Measurements from ENCODE around the gene AIF1.

Gene AIF1

DNA sequence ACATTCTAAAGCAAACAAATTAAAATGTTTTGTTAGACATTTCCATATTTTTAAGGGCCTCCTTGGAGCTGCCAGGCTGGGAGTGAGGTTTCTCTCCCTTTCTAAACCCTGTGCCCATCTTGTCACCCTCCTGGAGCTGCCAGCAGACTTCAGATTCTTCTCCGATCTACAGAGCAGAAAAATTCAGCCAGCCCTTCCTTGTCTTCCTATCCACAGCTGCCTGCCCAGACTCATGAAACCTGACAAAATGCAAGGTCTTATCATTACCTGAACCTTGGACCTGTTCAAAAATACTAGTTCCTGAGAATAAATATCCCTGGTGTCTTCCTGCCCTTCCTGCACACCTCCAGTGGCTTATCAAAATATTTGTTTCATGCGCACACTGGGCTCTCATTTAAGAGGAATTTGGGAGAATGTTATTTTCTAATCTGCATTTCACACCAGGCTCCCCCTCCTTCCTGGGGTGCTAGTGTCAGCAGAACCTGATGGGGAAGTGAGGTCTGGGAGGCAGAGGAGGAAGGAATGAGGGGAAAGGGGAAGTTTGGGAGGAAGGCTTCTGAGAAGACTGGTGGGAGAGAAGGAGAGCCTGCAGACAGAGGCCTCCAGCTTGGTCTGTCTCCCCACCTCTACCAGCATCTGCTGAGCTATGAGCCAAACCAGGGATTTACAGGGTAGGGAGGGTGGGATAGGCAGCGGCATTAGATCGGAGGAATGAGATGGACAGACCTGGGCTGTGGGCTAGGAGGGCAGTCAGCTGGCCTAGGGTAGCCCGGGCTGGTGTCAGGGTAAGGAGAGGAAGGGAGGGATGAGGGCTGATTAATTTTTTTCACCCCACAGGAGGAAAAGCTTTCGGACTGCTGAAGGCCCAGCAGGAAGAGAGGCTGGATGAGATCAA lies at the start of gene AIF1:
Gene AIF1, plus strand, starts transcription at position 551 of the 895 bp plus-strand sequence. Its CDS starts 96 bp downstream, at position 647.
- peak; percentile 45 to 56 for ATAC-seq (replicated peaks)
- H3K27ac Mint-ChIP-seq: peak within 1 kb of the TSS; percentile 89
- peak within 1 kb of the TSS; percentile 63 to 67 for H3K4me3 Mint-ChIP-seq
- H3K27me3 Mint-ChIP-seq: no peaks in the 10 kb centered on the region
- peaks cover 0 to 2% of the 10 kb centered on the region in 2 donors for H3K36me3 Mint-ChIP-seq
- H3K4me1 Mint-ChIP-seq: peaks cover 29 to 33% of the 10 kb centered on the region in 2 donors
- H3K9me3 Mint-ChIP-seq: no peaks in the 10 kb centered on the region
- DNase-seq: no peak

DNA sequence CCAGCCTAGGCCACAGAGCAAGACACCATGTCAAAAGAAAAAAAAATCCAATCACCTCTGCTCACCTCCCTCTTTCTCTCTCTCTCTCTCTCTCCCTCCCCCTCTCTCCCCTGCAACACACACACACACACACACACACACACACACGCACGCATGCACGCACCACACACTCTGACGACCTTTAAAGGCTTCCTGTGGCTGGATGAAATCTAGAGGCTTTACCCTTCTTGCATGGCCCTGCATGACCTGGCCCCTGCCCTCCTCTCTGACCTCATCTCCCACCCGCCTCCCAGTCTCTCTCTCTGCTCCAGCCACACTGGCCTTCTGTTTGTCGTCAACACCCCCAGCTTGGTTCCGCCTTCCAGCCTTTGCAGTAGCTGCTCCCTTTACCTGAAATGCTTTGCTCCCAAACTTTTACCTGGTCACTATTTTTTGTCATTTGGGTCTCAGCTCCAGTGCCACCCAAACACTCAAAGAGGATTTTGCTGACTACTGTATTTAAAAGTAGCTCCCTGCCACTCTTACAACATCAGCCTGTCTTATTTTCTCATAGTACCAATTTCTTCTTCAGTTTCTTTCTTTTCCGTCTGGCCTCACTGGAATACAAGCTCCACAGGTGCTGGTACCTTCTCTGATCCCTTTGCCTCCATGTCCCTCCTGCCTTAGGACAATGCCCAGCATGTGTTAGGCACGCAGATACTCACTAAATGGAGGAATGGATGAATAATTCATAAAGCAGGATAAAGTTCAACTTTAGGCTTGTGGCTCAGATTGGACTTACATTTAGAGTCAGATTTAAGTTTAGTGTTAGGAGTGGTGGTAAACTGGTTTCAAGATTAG lies 47.3 kb upstream of the AIF1 start:
- Mint-ChIP-seq H3K9me3 (no peaks in the 10 kb centered on the region), H3K4me3 (peak overlapping the region; percentile 58 to 73), H3K27ac (peak overlapping the region; percentile 57), H3K27me3 (no peaks in the 10 kb centered on the region), H3K4me1 (peaks cover 59 to 81% of the 10 kb centered on the region in 2 donors), H3K36me3 (peaks cover 10 to 34% of the 10 kb centered on the region in 2 donors)
- DNase-seq (no peak), ATAC-seq (replicated peaks) (peak; percentile 14 to 20)

DNA sequence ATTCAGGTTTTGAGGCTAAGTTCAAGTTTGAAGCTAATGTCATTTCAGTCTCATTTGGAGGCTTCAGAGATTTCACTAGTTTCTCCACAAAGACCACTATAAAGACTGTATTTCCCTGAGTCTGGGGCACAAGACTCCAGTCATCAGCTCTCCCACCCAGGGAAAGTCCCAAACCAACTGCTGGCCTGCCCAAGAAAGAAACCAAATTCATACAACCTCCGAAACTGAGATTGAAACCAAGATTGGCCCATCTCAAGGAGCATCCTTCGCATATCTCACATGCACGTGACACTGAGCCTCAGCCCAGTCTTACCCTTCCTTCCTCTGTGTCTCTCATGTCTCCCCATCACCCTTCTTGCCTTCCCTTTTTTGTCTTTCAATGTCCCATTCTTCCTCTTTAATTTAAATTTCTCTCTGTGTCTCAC lies 46.5 kb upstream of the AIF1 start:
- H3K4me1 Mint-ChIP-seq: peaks cover 61 to 83% of the 10 kb centered on the region in 2 donors
- no peaks in the 10 kb centered on the region for H3K27me3 Mint-ChIP-seq
- DNase-seq: peak; percentile 73
- H3K27ac Mint-ChIP-seq: peak overlapping the region; percentile 57
- ATAC-seq (replicated peaks): peak; percentile 75 to 84
- H3K4me3 Mint-ChIP-seq: peak overlapping the region; percentile 58 to 73
- H3K36me3 Mint-ChIP-seq: peaks cover 14 to 36% of the 10 kb centered on the region in 2 donors
- no peaks in the 10 kb centered on the region for H3K9me3 Mint-ChIP-seq

DNA sequence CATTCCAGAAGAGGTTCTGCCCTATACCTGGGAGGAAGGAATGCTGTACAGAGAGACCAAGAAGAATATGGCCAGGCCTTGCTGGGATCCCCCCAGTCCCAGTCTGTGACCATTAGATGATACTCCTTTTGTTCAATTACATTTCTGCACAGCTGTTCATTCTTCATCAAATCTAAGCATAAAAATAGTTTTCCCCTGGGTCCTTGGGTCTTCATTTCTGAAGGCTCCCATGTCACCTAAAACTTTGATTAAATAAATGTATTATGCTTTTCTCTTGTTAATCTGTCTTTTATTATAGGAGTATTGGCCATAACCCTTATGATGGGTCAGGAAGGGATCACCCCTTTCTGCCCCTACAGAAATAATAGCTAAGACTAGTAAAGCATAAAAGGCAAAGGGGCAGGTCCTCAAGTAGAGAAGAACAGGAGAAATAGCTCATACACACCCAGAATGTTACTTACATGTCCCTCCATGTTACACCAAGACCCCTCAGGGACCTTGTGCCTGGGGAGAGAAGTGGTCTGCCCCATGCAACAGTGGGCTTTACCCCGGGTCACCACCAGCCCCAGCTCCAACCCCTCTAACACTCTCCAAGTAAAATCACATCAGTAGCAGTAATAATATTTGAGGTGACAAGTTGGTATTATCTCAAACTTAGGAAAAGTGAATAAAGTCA lies 45.0 kb upstream of the AIF1 start:
- no peaks in the 10 kb centered on the region for H3K9me3 Mint-ChIP-seq
- H3K27ac Mint-ChIP-seq: peak overlapping the region; percentile 6
- no peak overlapping the region for H3K4me3 Mint-ChIP-seq
- peaks cover 13 to 35% of the 10 kb centered on the region in 2 donors for H3K36me3 Mint-ChIP-seq
- no peak for ATAC-seq (replicated peaks)
- no peaks in the 10 kb centered on the region for H3K27me3 Mint-ChIP-seq
- peaks cover 65 to 85% of the 10 kb centered on the region in 2 donors for H3K4me1 Mint-ChIP-seq
- DNase-seq: no peak

DNA sequence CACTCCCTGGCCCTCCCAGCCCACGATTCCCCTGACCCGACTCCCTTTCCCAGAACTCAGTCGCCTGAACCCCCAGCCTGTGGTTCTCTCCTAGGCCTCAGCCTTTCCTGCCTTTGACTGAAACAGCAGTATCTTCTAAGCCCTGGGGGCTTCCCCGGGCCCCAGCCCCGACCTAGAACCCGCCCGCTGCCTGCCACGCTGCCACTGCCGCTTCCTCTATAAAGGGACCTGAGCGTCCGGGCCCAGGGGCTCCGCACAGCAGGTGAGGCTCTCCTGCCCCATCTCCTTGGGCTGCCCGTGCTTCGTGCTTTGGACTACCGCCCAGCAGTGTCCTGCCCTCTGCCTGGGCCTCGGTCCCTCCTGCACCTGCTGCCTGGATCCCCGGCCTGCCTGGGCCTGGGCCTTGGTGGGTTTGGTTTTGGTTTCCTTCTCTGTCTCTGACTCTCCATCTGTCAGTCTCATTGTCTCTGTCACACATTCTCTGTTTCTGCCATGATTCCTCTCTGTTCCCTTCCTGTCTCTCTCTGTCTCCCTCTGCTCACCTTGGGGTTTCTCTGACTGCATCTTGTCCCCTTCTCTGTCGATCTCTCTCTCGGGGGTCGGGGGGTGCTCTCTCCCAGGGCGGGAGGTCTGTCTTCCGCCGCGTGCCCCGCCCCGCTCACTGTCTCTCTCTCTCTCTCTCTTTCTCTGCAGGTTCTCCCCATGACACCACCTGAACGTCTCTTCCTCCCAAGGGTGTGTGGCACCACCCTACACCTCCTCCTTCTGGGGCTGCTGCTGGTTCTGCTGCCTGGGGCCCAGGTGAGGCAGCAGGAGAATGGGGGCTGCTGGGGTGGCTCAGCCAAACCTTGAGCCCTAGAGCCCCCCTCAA lies 42.8 kb upstream of the AIF1 start, which contains the start of gene LTA:
Gene LTA, plus strand, starts transcription at position 249 of the 871 bp plus-strand sequence. Its CDS starts 454 bp downstream, at position 703.
- Mint-ChIP-seq H3K27me3 (no peaks in the 10 kb centered on the region), H3K27ac (peak within 1 kb of the TSS; percentile 100), H3K36me3 (peaks cover 25 to 50% of the 10 kb centered on the region in 2 donors), H3K4me1 (peaks cover 72 to 97% of the 10 kb centered on the region in 2 donors), H3K4me3 (peak within 1 kb of the TSS; percentile 90 to 100), H3K9me3 (no peaks in the 10 kb centered on the region)
- peak; percentile 74 for DNase-seq
- ATAC-seq (replicated peaks): peak; percentile 53 to 56

DNA sequence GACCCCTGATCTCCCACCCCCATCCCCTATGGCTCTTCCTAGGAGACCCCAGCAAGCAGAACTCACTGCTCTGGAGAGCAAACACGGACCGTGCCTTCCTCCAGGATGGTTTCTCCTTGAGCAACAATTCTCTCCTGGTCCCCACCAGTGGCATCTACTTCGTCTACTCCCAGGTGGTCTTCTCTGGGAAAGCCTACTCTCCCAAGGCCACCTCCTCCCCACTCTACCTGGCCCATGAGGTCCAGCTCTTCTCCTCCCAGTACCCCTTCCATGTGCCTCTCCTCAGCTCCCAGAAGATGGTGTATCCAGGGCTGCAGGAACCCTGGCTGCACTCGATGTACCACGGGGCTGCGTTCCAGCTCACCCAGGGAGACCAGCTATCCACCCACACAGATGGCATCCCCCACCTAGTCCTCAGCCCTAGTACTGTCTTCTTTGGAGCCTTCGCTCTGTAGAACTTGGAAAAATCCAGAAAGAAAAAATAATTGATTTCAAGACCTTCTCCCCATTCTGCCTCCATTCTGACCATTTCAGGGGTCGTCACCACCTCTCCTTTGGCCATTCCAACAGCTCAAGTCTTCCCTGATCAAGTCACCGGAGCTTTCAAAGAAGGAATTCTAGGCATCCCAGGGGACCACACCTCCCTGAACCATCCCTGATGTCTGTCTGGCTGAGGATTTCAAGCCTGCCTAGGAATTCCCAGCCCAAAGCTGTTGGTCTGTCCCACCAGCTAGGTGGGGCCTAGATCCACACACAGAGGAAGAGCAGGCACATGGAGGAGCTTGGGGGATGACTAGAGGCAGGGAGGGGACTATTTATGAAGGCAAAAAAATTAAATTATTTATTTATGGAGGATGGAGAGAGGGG lies 41.6 kb upstream of the AIF1 start:
- H3K27me3 Mint-ChIP-seq: no peaks in the 10 kb centered on the region

DNA sequence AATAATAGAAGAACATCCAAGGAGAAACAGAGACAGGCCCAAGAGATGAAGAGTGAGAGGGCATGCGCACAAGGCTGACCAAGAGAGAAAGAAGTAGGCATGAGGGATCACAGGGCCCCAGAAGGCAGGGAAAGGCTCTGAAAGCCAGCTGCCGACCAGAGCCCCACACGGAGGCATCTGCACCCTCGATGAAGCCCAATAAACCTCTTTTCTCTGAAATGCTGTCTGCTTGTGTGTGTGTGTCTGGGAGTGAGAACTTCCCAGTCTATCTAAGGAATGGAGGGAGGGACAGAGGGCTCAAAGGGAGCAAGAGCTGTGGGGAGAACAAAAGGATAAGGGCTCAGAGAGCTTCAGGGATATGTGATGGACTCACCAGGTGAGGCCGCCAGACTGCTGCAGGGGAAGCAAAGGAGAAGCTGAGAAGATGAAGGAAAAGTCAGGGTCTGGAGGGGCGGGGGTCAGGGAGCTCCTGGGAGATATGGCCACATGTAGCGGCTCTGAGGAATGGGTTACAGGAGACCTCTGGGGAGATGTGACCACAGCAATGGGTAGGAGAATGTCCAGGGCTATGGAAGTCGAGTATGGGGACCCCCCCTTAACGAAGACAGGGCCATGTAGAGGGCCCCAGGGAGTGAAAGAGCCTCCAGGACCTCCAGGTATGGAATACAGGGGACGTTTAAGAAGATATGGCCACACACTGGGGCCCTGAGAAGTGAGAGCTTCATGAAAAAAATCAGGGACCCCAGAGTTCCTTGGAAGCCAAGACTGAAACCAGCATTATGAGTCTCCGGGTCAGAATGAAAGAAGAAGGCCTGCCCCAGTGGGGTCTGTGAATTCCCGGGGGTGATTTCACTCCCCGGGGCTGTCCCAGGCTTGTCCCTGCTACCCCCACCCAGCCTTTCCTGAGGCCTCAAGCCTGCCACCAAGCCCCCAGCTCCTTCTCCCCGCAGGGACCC lies 40.6 kb upstream of the AIF1 start:
- Mint-ChIP-seq H3K4me3 (peak overlapping the region; percentile 90 to 100), H3K4me1 (peaks cover 67 to 95% of the 10 kb centered on the region in 2 donors), H3K27me3 (no peaks in the 10 kb centered on the region), H3K9me3 (no peaks in the 10 kb centered on the region), H3K36me3 (peaks cover 37 to 58% of the 10 kb centered on the region in 2 donors), H3K27ac (peak overlapping the region; percentile 100)
- peak; percentile 75 for DNase-seq
- peak; percentile 45 to 53 for ATAC-seq (replicated peaks)

More for the DNA sequence above, 41.6 kb upstream of the AIF1 start:
- H3K36me3 Mint-ChIP-seq: peaks cover 32 to 51% of the 10 kb centered on the region in 2 donors
- DNase-seq (no peak), ATAC-seq (replicated peaks) (no peak)
- peak overlapping the region; percentile 90 to 100 for H3K4me3 Mint-ChIP-seq
- peaks cover 64 to 95% of the 10 kb centered on the region in 2 donors for H3K4me1 Mint-ChIP-seq
- H3K27ac Mint-ChIP-seq: peak overlapping the region; percentile 100
- no peaks in the 10 kb centered on the region for H3K9me3 Mint-ChIP-seq

DNA sequence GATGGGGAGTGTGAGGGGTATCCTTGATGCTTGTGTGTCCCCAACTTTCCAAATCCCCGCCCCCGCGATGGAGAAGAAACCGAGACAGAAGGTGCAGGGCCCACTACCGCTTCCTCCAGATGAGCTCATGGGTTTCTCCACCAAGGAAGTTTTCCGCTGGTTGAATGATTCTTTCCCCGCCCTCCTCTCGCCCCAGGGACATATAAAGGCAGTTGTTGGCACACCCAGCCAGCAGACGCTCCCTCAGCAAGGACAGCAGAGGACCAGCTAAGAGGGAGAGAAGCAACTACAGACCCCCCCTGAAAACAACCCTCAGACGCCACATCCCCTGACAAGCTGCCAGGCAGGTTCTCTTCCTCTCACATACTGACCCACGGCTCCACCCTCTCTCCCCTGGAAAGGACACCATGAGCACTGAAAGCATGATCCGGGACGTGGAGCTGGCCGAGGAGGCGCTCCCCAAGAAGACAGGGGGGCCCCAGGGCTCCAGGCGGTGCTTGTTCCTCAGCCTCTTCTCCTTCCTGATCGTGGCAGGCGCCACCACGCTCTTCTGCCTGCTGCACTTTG lies 39.6 kb upstream of the AIF1 start, which contains the start of gene TNF:
Gene TNF, plus strand, starts transcription at position 231 of the 567 bp plus-strand sequence. Its CDS starts 177 bp downstream, at position 408.
- Mint-ChIP-seq H3K4me1 (peaks cover 69 to 95% of the 10 kb centered on the region in 2 donors), H3K27me3 (no peaks in the 10 kb centered on the region), H3K27ac (peak within 1 kb of the TSS; percentile 100), H3K9me3 (no peaks in the 10 kb centered on the region), H3K36me3 (peaks cover 37 to 58% of the 10 kb centered on the region in 2 donors), H3K4me3 (peak within 1 kb of the TSS; percentile 90 to 100)
- peak; percentile 44 to 49 for ATAC-seq (replicated peaks)
- DNase-seq: peak; percentile 88

DNA sequence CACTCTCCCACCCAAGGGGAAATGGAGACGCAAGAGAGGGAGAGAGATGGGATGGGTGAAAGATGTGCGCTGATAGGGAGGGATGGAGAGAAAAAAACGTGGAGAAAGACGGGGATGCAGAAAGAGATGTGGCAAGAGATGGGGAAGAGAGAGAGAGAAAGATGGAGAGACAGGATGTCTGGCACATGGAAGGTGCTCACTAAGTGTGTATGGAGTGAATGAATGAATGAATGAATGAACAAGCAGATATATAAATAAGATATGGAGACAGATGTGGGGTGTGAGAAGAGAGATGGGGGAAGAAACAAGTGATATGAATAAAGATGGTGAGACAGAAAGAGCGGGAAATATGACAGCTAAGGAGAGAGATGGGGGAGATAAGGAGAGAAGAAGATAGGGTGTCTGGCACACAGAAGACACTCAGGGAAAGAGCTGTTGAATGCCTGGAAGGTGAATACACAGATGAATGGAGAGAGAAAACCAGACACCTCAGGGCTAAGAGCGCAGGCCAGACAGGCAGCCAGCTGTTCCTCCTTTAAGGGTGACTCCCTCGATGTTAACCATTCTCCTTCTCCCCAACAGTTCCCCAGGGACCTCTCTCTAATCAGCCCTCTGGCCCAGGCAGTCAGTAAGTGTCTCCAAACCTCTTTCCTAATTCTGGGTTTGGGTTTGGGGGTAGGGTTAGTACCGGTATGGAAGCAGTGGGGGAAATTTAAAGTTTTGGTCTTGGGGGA lies 38.9 kb upstream of the AIF1 start:
- Mint-ChIP-seq H3K27me3 (no peaks in the 10 kb centered on the region), H3K4me3 (peak overlapping the region; percentile 90 to 100), H3K4me1 (peaks cover 69 to 97% of the 10 kb centered on the region in 2 donors), H3K36me3 (peaks cover 40 to 61% of the 10 kb centered on the region in 2 donors), H3K9me3 (no peaks in the 10 kb centered on the region), H3K27ac (peak overlapping the region; percentile 100)
- DNase-seq (no peak), ATAC-seq (replicated peaks) (no peak)

DNA sequence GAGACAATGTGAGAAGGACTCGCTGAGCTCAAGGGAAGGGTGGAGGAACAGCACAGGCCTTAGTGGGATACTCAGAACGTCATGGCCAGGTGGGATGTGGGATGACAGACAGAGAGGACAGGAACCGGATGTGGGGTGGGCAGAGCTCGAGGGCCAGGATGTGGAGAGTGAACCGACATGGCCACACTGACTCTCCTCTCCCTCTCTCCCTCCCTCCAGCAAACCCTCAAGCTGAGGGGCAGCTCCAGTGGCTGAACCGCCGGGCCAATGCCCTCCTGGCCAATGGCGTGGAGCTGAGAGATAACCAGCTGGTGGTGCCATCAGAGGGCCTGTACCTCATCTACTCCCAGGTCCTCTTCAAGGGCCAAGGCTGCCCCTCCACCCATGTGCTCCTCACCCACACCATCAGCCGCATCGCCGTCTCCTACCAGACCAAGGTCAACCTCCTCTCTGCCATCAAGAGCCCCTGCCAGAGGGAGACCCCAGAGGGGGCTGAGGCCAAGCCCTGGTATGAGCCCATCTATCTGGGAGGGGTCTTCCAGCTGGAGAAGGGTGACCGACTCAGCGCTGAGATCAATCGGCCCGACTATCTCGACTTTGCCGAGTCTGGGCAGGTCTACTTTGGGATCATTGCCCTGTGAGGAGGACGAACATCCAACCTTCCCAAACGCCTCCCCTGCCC lies 38.0 kb upstream of the AIF1 start:
- peaks cover 43 to 63% of the 10 kb centered on the region in 2 donors for H3K36me3 Mint-ChIP-seq
- no peak for ATAC-seq (replicated peaks)
- no peak for DNase-seq
- H3K27ac Mint-ChIP-seq: peak overlapping the region; percentile 100
- peak overlapping the region; percentile 90 to 100 for H3K4me3 Mint-ChIP-seq
- H3K9me3 Mint-ChIP-seq: no peaks in the 10 kb centered on the region
- peaks cover 66 to 98% of the 10 kb centered on the region in 2 donors for H3K4me1 Mint-ChIP-seq
- no peaks in the 10 kb centered on the region for H3K27me3 Mint-ChIP-seq

All from stimulated activated naive B cell treated with anti-CD40 and anti-IgM and Interleukin-4, amounts not matched to agents 10 μg/mL and 1 μg/mL and 100 μg/mL, for 72 hours (primary cell).